ENCODE results near the gene MAT1A. TPM values are rescaled to one million over a fixed set of nuclear protein-coding genes. Genes with fewer than 3 reads are reported as not detected.

The MAT1A gene
- total RNA-seq, 1 experiment from 2014 or later, result 2.1 TPM

- Histone ChIP-seq H2BK120ac (ENCODE audit: low read depth, low read length, poor library complexity, severe bottlenecking) (no peak overlapping the region), H3K23ac (ENCODE audit: insufficient read length, low read depth, low read length) (no peak overlapping the region), H3K4ac (ENCODE audit: low read depth, low read length) (no peak overlapping the region), H3K9ac (ENCODE audit: extremely low read depth, insufficient read length, low read length) (no peak overlapping the region), H2AFZ (ENCODE audit: low read length) (no peak overlapping the region), H4K91ac (ENCODE audit: insufficient read length, low read depth, low read length) (no peak overlapping the region), H3K18ac (ENCODE audit: insufficient read length, low read depth, low read length) (no peak overlapping the region), H3K9me3 (ENCODE audit: control insufficient read depth, low read depth, low read length) (no peaks in the 10 kb centered on the region), H3K79me2 (ENCODE audit: insufficient read depth, low read length) (no peaks in the 10 kb centered on the region), H3T11ph (ENCODE audit: low read length) (no peak overlapping the region), H3K79me1 (ENCODE audit: insufficient read depth, low read depth, low read length, poor library complexity, severe bottlenecking) (no peaks in the 10 kb centered on the region), H3K23me2 (ENCODE audit: insufficient read length, low read depth, low read length, poor library complexity, severe bottlenecking) (no peaks in the 10 kb centered on the region), H2BK5ac (ENCODE audit: insufficient read length, low read length) (no peak overlapping the region), H2AK5ac (ENCODE audit: insufficient read length, low read length) (no peak overlapping the region), H3K4me1 (ENCODE audit: insufficient read depth, low read length) (no peaks in the 10 kb centered on the region), H2BK15ac (ENCODE audit: low read depth, low read length) (no peak overlapping the region), H2BK20ac (ENCODE audit: low read depth, low read length, poor library complexity, severe bottlenecking) (no peak overlapping the region), H3K56ac (ENCODE audit: insufficient read length, low read depth, low read length) (no peak overlapping the region), H3K4me2 (ENCODE audit: insufficient read depth, insufficient read length, low read length) (no peak overlapping the region), H4K8ac (replicated peaks; ENCODE audit: insufficient read length, low read depth, low read length) (no peak overlapping the region), H3K27me3 (ENCODE audit: insufficient read depth, low read length) (no peaks in the 10 kb centered on the region), H4K5ac (ENCODE audit: insufficient read length, low read depth, low read length) (no peak overlapping the region), H2BK12ac (ENCODE audit: insufficient read length, low read depth, low read length) (no peak overlapping the region), H4K20me1 (ENCODE audit: control insufficient read depth, insufficient read depth, insufficient read length) (no peaks in the 10 kb centered on the region), H3K14ac (ENCODE audit: insufficient read depth, low read length) (no peak overlapping the region), H3K27ac (ENCODE audit: insufficient read length, low read depth, low read length) (no peak overlapping the region)
- DNase-seq, result no peak
- Mint-ChIP-seq H3K4me1 (no peaks in the 10 kb centered on the region), H3K9me3 (peaks cover 9 to 13% of the 10 kb centered on the region in 2 experiments), H3K36me3 (ENCODE audit: insufficient read depth in 1 of 3, low read depth in 3 of 3) (peaks cover 0 to 6% (median 0%) of the 10 kb centered on the region in 3 experiments; a peak in 2 of 7 replicates), H3K27ac (no peak overlapping the region), H3K4me3 (no peak overlapping the region), H3K27me3 (ENCODE audit: low read depth) (peaks cover 7% of the 10 kb centered on the region)
- WGBS (ENCODE audit: extremely low coverage, insufficient read length, low lambda C conversion rate), result no CpG with 5 or more reads among the region's 3 CpGs
- no peak for TF ChIP-seq CTCF (conservative IDR thresholded peaks at IDR 0.05)
Observed at GRCh38 chr10:80296942-80297341, 7.5 kb upstream of the MAT1A start.

Data from H9 (cell line).